ENCODE results near the gene NEMF. TPM values are rescaled to one million over a fixed set of nuclear protein-coding genes. Genes with fewer than 3 reads are reported as not detected.

NEMF gene
- total RNA-seq, 1 experiment from 2014 or later, result 67.6 TPM

DNA sequence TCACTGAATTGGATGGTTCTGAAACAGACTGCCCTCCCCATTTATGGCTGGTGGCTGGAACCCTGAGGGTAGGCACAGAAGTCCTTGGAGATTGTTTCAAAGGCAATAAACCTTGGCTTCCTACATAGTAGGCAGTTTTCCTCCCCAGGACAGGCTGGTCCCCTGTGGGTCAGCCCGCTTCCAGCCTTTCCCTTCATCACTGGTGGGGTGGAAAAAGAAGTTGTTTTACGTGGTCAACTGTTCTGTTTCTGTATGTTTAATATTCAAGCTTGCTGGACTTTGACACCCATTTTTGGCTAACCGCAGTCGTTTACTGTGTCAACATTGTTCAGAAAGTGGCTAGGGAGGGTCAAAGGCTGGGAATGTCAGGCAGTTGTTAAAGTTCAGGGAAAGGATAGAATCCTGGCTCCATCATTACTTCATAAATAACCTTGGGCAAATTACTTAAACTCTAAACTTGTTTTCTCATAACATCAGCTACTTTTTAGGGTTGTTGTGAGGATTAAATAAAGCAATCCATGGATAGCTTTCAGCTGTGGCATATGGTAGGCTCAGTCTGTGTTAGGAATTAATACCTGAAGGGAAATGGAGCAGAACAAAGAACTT, 82.3 kb downstream of the NEMF start:
- no peaks in the 10 kb centered on the region for H3K9me3 ChIP-seq (ENCODE audit: insufficient read depth, low read depth)
- H3K27me3 ChIP-seq (ENCODE audit: insufficient read depth, low read depth), result no peaks in the 10 kb centered on the region
- peak overlapping the region; percentile 84 for H3K4me2 ChIP-seq
- CTCF ChIA-PET, result no interaction called here
- no peak overlapping the region for H2AFZ ChIP-seq
- H3K79me2 ChIP-seq (ENCODE audit: low read depth), result peaks cover 46% of the 10 kb centered on the region
- POLR2A ChIA-PET (ENCODE audit: unreplicated experiment), result interaction anchor here (0.7 to 1.1 kb wide), 3 partner anchors 150 to 415 kb away, joined by 4 to 6 read pairs (median 5); partner anchors contain the start of gene RPL36AL
- intact Hi-C loops (cut with micrococcal nuclease; ENCODE audit: unreplicated experiment), result no loop called here
- DNase-seq, result peak; percentile 35 to 84
- H3K27ac ChIP-seq, result peak overlapping the region; percentile 84
- peak overlapping the region; percentile 100; the same call in 1 of the 2 replicates for H3K4me3 ChIP-seq
- H4K20me1 ChIP-seq (ENCODE audit: insufficient read depth), result peaks cover 11% of the 10 kb centered on the region; the same call in 1 of the 2 replicates
- TF ChIP-seq, protein P1, sequence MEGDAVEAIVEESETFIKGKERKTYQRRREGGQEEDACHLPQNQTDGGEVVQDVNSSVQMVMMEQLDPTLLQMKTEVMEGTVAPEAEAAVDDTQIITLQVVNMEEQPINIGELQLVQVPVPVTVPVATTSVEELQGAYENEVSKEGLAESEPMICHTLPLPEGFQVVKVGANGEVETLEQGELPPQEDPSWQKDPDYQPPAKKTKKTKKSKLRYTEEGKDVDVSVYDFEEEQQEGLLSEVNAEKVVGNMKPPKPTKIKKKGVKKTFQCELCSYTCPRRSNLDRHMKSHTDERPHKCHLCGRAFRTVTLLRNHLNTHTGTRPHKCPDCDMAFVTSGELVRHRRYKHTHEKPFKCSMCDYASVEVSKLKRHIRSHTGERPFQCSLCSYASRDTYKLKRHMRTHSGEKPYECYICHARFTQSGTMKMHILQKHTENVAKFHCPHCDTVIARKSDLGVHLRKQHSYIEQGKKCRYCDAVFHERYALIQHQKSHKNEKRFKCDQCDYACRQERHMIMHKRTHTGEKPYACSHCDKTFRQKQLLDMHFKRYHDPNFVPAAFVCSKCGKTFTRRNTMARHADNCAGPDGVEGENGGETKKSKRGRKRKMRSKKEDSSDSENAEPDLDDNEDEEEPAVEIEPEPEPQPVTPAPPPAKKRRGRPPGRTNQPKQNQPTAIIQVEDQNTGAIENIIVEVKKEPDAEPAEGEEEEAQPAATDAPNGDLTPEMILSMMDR (conservative IDR thresholded peaks at IDR 0.05), result no peak
- no peak for TF ChIP-seq EZH2 (IDR thresholded peaks at IDR 0.05; ENCODE audit: low read depth)
- H3K9me2 ChIP-seq (ENCODE audit: insufficient read depth), result no peaks in the 10 kb centered on the region
- BruUV-seq (replicated peaks), result no TSS peak
- H3K36me3 ChIP-seq (ENCODE audit: low read depth), result peaks cover 21% of the 10 kb centered on the region
- peaks cover 49% of the 10 kb centered on the region for H3F3A ChIP-seq (ENCODE audit: insufficient read depth, low read depth)
- H3K4me1 ChIP-seq (replicated peaks; ENCODE audit: insufficient read depth), result peaks cover 36% of the 10 kb centered on the region

DNA sequence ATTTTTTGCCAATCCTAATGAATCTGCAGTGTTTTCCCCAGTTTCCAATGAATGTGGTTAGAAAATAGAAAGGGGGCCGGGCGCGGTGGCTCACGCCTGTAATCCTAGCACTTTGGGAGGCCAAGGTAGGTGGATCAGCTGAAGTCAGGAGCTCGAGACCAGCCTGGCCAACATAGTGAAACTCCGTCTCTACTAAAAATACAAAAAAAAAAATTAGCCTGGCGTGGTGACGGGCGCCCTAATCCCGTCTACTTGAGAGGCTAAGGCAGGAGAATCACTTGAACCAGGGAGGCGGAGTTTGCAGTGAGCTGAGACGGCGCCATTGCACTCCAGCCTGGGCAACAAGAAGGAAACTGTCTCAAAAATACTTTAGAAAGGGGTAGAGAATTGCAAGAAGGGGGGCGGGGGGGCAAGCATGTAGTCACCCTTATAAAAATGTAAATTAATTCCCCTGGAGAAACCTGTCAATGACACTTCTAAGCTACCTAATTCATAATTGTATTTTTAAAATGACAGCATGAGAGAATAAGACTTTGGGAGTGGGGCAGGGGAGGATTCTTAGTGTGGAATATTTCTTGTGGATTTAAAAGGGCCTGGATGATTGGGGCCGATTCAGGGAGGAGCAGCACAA, 82.9 kb downstream of the NEMF start:
- Histone ChIP-seq H3K9me3 (ENCODE audit: insufficient read depth, low read depth) (no peaks in the 10 kb centered on the region), H3K36me3 (ENCODE audit: low read depth) (peaks cover 15% of the 10 kb centered on the region), H4K20me1 (ENCODE audit: insufficient read depth) (peaks cover 11% of the 10 kb centered on the region; the same call in 1 of the 2 replicates), H3K4me3 (peak overlapping the region; percentile 100), H3F3A (ENCODE audit: insufficient read depth, low read depth) (peaks cover 45% of the 10 kb centered on the region), H3K4me2 (peak overlapping the region; percentile 84), H3K9me2 (ENCODE audit: insufficient read depth) (no peaks in the 10 kb centered on the region), H3K4me1 (replicated peaks; ENCODE audit: insufficient read depth) (peaks cover 36% of the 10 kb centered on the region), H3K27me3 (ENCODE audit: insufficient read depth, low read depth) (no peaks in the 10 kb centered on the region), H3K79me2 (ENCODE audit: low read depth) (peaks cover 46% of the 10 kb centered on the region), H3K27ac (peak overlapping the region; percentile 84), H2AFZ (no peak overlapping the region; the same call in 1 of the 2 replicates)
- DNase-seq, result no peak
- CTCF ChIA-PET, result no interaction called here
- no TSS peak for BruUV-seq (replicated peaks)
- TF ChIP-seq, protein P1 (conservative IDR thresholded peaks at IDR 0.05), result no peak
- no peak for TF ChIP-seq EZH2 (IDR thresholded peaks at IDR 0.05; ENCODE audit: low read depth)
- POLR2A ChIA-PET (ENCODE audit: unreplicated experiment), result interaction anchor here (0.6 to 1.1 kb wide), 3 partner anchors 134 to 416 kb away, joined by 5 to 6 read pairs (median 6); partner anchors contain the start of gene RPL36AL
- intact Hi-C loops (cut with micrococcal nuclease; ENCODE audit: unreplicated experiment), result loop anchor here (1.0 kb wide), 1 partner anchor 135 kb away; no protein-coding TSS in a partner anchor

- ChIA-PET CTCF (no interaction called here), POLR2A (ENCODE audit: unreplicated experiment) (interaction anchor here (0.6 to 1.1 kb wide), 5 partner anchors 93 to 308 kb away, joined by 3 to 10 read pairs (median 6); partner anchors contain the start of gene RPL36AL)
- Histone ChIP-seq H3K4me3 (peak overlapping the region; percentile 100), H3K9me2 (ENCODE audit: insufficient read depth) (no peaks in the 10 kb centered on the region), H2AFZ (peak overlapping the region; percentile 99; the same call in 1 of the 2 replicates), H3K79me2 (ENCODE audit: low read depth) (peaks cover 46% of the 10 kb centered on the region), H4K20me1 (ENCODE audit: insufficient read depth) (peaks cover 11% of the 10 kb centered on the region; the same call in 1 of the 2 replicates), H3K4me2 (peak overlapping the region; percentile 84), H3K27ac (peak overlapping the region; percentile 84), H3K36me3 (ENCODE audit: low read depth) (peaks cover 9% of the 10 kb centered on the region), H3K27me3 (ENCODE audit: insufficient read depth, low read depth) (no peaks in the 10 kb centered on the region), H3K4me1 (replicated peaks; ENCODE audit: insufficient read depth) (peaks cover 36% of the 10 kb centered on the region), H3F3A (ENCODE audit: insufficient read depth, low read depth) (peaks cover 45% of the 10 kb centered on the region), H3K9me3 (ENCODE audit: insufficient read depth, low read depth) (no peaks in the 10 kb centered on the region)
- peak; percentile 34 to 65 for DNase-seq
- TSS peak; percentile 45 for BruUV-seq (replicated peaks)
- TF ChIP-seq, protein P1 (conservative IDR thresholded peaks at IDR 0.05), result no peak
- no peak for TF ChIP-seq EZH2 (IDR thresholded peaks at IDR 0.05; ENCODE audit: low read depth)
- intact Hi-C loops (cut with micrococcal nuclease; ENCODE audit: unreplicated experiment), result loop anchor here (1.0 kb wide), 1 partner anchor 135 kb away; no protein-coding TSS in a partner anchor
These were observed 83.4 kb downstream of the NEMF start for GRCh38 chr14:49769171-49769570.
